Endothelial cell (in vitro differentiated cells): ENCODE data around the gene CD69. TPM values are rescaled to one million over a fixed set of nuclear protein-coding genes. Genes with fewer than 3 reads are reported as not detected.

Source experiments
- DNase-seq: peaks from one replicate; pipeline ENCODE4 v3.0.0; 2021; ENCODE audit warnings: low spot score
- H3K27ac Mint-ChIP-seq: one replicate; pipeline ENCODE4 v1.8.0; 2021; ENCODE audit warnings: mixed read lengths, inconsistent platforms; ENCODE audit not compliant: unreplicated experiment
- H3K27me3 Mint-ChIP-seq: one replicate; pipeline ENCODE4 v1.8.0; 2021; ENCODE audit warnings: mild to moderate bottlenecking, moderate library complexity, mixed read lengths, inconsistent platforms; ENCODE audit not compliant: unreplicated experiment
- H3K36me3 Mint-ChIP-seq: one replicate; pipeline ENCODE4 v1.8.0; 2021; ENCODE audit warnings: mild to moderate bottlenecking, low read depth, mixed read lengths, inconsistent platforms; ENCODE audit not compliant: unreplicated experiment
- H3K4me1 Mint-ChIP-seq: one replicate; pipeline ENCODE4 v1.8.0; 2021; ENCODE audit warnings: mild to moderate bottlenecking, mixed read lengths, inconsistent platforms; ENCODE audit not compliant: unreplicated experiment
- H3K4me3 Mint-ChIP-seq: one replicate; pipeline ENCODE4 v1.8.0; 2021; ENCODE audit warnings: mild to moderate bottlenecking, mixed read lengths, inconsistent platforms; ENCODE audit not compliant: unreplicated experiment
- H3K9me3 Mint-ChIP-seq: one replicate; pipeline ENCODE4 v1.8.0; 2021; ENCODE audit warnings: mixed read lengths, inconsistent platforms; ENCODE audit not compliant: unreplicated experiment
- total RNA-seq: library from RNA; stranded (reverse); fragmentation: NEBNext Ultra II Directional; extraction: Animal tissue kit (Norgen Biotek cat#: 25700); gene quantifications from one replicate; pipeline ENCODE4 v1.2.1, GENCODE V29; 2021; ENCODE audit not compliant: unreplicated experiment
- TF ChIP-seq, protein P1 (sequence below): fragments of 200-600 bp; sonication (generic); IDR thresholded peaks from one replicate; pipeline ENCODE4 v1.5.0; 2021; ENCODE audit warnings: antibody characterized with exemption; ENCODE audit not compliant: unreplicated experiment

Gene CD69
- total RNA-seq, 1 donor from 2014 or later = 0.69 TPM

DNA sequence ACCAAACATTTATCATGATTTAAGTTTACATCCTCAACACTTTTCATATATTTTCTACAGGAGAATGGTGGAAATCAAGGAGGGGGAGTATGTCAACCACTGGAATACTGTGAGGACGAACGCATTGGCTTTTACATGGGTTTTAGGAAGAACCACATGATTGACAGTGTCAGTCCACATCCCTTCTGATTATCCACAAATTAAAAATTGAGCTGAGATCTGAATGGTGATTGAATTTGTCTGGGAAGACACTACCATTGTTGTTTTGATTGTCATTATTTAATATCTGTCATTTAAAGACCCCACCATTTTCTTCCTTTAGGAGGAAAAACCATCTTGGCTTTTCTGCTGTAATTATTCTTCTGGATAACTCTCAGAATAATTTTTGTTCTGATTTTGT is 35.2 kb upstream of the CD69 start:
- peaks cover 1% of the 10 kb centered on the region for H3K27me3 Mint-ChIP-seq
- no peak for DNase-seq
- H3K36me3 Mint-ChIP-seq = no peaks in the 10 kb centered on the region
- no peaks in the 10 kb centered on the region for H3K9me3 Mint-ChIP-seq
- H3K27ac Mint-ChIP-seq = no peak overlapping the region
- no peak overlapping the region for H3K4me3 Mint-ChIP-seq
- TF ChIP-seq, protein P1, sequence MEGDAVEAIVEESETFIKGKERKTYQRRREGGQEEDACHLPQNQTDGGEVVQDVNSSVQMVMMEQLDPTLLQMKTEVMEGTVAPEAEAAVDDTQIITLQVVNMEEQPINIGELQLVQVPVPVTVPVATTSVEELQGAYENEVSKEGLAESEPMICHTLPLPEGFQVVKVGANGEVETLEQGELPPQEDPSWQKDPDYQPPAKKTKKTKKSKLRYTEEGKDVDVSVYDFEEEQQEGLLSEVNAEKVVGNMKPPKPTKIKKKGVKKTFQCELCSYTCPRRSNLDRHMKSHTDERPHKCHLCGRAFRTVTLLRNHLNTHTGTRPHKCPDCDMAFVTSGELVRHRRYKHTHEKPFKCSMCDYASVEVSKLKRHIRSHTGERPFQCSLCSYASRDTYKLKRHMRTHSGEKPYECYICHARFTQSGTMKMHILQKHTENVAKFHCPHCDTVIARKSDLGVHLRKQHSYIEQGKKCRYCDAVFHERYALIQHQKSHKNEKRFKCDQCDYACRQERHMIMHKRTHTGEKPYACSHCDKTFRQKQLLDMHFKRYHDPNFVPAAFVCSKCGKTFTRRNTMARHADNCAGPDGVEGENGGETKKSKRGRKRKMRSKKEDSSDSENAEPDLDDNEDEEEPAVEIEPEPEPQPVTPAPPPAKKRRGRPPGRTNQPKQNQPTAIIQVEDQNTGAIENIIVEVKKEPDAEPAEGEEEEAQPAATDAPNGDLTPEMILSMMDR = no peak
- peaks cover 3% of the 10 kb centered on the region for H3K4me1 Mint-ChIP-seq

DNA sequence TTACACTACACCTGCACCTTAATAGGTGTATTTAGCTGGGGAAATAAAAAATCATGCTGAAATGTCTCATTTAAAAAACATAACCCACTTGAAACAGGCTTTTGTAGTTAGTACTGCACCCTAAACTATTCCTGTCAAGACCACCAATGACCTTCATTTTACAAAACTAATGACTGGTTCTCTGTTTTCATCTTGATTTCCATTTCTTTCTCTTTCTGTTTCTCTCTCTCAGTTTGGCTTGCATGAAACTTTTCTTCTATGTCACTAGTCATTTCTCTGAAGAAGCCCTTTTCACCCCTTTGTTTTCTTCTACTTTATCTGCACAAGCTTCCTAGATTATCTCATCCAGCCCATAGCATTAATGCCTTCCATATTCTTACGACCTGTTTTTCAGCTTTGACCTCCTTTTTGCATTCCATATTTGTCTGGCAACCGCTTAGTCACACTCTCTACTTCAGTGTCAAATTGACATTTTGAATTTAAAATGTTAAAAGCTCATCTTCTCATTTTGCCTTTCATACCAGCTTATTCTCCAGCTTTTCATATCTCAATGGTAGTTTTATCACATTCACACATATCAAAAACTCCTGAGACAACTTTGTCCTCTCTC is 33.9 kb upstream of the CD69 start:
- Mint-ChIP-seq H3K27me3 (no peaks in the 10 kb centered on the region), H3K4me3 (no peak overlapping the region), H3K27ac (no peak overlapping the region), H3K36me3 (no peaks in the 10 kb centered on the region), H3K4me1 (peaks cover 3% of the 10 kb centered on the region), H3K9me3 (no peaks in the 10 kb centered on the region)
- TF ChIP-seq, protein P1 = no peak
- DNase-seq = no peak

DNA sequence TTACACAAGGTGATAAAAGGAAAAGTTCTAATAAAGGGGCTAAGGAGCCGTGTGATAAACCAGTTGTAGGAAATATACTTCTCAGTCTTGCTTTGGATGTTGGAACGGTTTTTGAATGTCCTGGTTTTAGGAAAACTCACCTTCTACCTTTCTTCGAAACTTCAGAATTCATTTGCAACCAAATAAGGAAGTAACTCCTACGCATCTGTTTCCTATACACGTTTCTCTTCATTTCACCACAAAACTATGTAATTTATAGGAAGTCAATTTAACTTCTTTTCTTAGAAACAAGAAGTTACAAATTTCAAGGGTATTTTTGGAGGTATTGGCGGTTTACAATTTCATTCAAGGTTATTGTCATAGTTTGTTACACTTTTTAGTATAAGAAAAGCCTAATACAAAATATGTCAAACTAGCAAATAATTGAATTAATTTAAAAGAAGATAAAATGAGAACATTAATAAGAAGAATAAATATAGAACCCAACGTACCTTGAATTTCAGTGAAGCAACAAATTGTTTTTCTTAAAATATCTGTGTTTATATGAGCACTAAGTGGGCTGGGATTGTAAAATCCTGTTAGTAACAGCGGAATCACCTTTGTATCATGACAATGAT is 33.2 kb upstream of the CD69 start:
- no peaks in the 10 kb centered on the region for H3K27me3 Mint-ChIP-seq
- no peaks in the 10 kb centered on the region for H3K36me3 Mint-ChIP-seq
- TF ChIP-seq, protein P1 = no peak
- H3K4me1 Mint-ChIP-seq = peaks cover 3% of the 10 kb centered on the region
- H3K4me3 Mint-ChIP-seq = no peak overlapping the region
- H3K27ac Mint-ChIP-seq = no peak overlapping the region
- no peaks in the 10 kb centered on the region for H3K9me3 Mint-ChIP-seq
- DNase-seq = no peak

DNA sequence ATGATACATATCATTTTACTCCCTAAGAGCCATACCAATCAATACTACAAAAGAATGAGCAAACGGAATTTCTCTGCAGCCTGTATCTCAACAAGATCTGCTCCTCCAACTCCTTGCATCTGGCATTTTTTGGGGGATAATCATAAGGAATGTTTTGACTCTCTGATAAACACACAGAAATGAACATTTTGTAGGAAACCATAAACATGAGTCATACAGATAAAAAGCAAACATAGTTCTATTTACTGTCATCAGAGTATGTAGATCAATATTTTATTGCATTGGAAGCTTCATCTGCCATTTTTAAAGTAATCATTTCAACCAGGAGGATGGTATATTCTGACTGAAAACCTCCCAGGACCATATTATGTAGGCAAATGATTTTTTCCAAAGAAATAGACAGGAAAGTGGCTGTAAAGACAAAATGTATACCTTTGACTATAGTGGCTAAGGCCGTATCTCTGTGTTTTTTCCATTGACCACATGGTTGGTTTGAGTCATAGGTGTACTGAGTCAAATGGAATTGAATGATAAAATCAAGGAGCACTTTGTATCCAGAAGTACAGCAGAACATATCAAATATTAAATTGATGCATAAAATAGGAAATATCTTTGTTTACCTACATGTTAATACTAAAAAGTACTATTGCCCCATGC is 32.4 kb upstream of the CD69 start:
- Mint-ChIP-seq H3K36me3 (no peaks in the 10 kb centered on the region), H3K27me3 (no peaks in the 10 kb centered on the region), H3K9me3 (no peaks in the 10 kb centered on the region), H3K27ac (no peak overlapping the region), H3K4me1 (peaks cover 3% of the 10 kb centered on the region), H3K4me3 (no peak overlapping the region)
- TF ChIP-seq, protein P1 = no peak
- DNase-seq = no peak

DNA sequence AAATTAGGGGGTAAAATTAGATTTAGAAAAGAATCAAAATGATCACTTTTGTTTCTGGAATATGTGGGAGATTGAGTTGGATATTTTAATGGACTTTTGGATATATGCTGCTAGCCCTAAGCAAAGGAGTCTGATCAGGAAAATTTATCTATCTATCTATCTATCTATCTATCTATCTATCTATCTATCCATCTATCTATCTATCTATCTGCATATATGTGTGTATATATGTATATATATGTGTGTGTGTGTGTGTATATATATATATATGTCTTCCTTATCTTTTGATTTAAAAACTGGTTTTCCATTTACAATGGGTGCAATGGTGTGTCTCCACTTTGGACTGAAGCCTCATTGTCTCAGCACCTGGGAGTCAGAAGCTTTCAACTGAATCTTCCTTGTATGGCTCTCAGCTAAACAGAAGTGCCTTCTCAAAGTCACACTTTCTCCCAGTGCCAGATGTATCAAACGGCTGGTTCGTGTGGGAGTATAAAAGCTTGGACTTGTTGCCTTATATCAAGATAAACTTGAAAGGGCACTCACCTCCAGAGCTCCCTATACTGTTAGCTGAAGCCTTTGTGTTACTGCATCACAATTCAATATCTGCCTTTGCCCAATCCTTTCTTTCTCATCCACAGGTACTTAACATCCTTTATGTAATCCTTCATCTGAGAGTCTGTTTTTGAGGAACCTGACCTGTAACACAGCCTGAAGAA is 31.6 kb upstream of the CD69 start:
- Mint-ChIP-seq H3K4me3 (no peak overlapping the region), H3K9me3 (no peaks in the 10 kb centered on the region), H3K27ac (no peak overlapping the region)

More for the DNA sequence above, 31.6 kb upstream of the CD69 start:
- TF ChIP-seq, protein P1 = no peak
- Mint-ChIP-seq H3K36me3 (no peaks in the 10 kb centered on the region), H3K27me3 (no peaks in the 10 kb centered on the region), H3K4me1 (peaks cover 3% of the 10 kb centered on the region)
- DNase-seq = no peak
